Activated T-helper 9 cell treated with anti-CD3 and anti-CD28 coated beads, Interleukin-2, amount 50 U/mL, for 16 hours (primary cell): ENCODE measurements around the gene TYW5.

Experiments used
- DNase-seq: peaks from one replicate; pipeline ENCODE4 v3.0.0-alpha.2; 2020; ENCODE audit warnings: low read depth

TYW5 gene

GRCh38 chr2:199955339-199956061 is at the start of gene TYW5, which contains the start of gene MAIP1:
TYW5 (minus strand) TSS chr2:199955491; CDS start chr2:199955470, 21 bp downstream.
MAIP1 (plus strand) TSS chr2:199955582; CDS start chr2:199955799, 217 bp downstream.
- DNase-seq: peak; percentile 65

GRCh38 chr2:200003444-200003843 is 48.2 kb upstream of the TYW5 start:
- no peak for DNase-seq

- DNase-seq: no peak
These were observed 45.3 kb upstream of the TYW5 start for GRCh38 chr2:200000444-200001163.

GRCh38 chr2:199999166-199999565 is 43.9 kb upstream of the TYW5 start:
- no peak for DNase-seq

- no peak for DNase-seq
These were observed 42.0 kb upstream of the TYW5 start for GRCh38 chr2:199997296-199997695.

GRCh38 chr2:199994896-199995295 is 39.6 kb upstream of the TYW5 start:
- DNase-seq: no peak

- DNase-seq: no peak
These were observed 39.1 kb upstream of the TYW5 start for GRCh38 chr2:199994371-199994770.

- DNase-seq: no peak
These were observed 37.0 kb upstream of the TYW5 start for GRCh38 chr2:199992296-199992695.

- no peak for DNase-seq
These were observed 36.4 kb upstream of the TYW5 start for GRCh38 chr2:199991691-199992090.

- DNase-seq: no peak
These were observed 34.5 kb upstream of the TYW5 start for GRCh38 chr2:199989822-199990221.

GRCh38 chr2:199988151-199988550 is 32.9 kb upstream of the TYW5 start:
- DNase-seq: no peak

GRCh38 chr2:199987586-199987985 is 32.3 kb upstream of the TYW5 start:
- DNase-seq: no peak

- DNase-seq: peak; percentile 11
These were observed 30.4 kb upstream of the TYW5 start for GRCh38 chr2:199985625-199986207.

- DNase-seq: no peak
These were observed 29.5 kb upstream of the TYW5 start for GRCh38 chr2:199984755-199985154.

GRCh38 chr2:199984159-199984558 is 28.9 kb upstream of the TYW5 start:
- no peak for DNase-seq

GRCh38 chr2:199983534-199983933 is 28.2 kb upstream of the TYW5 start:
- no peak for DNase-seq

- DNase-seq: no peak
These were observed 27.0 kb upstream of the TYW5 start for GRCh38 chr2:199982126-199982843.

GRCh38 chr2:199979832-199980628 is 24.7 kb upstream of the TYW5 start:
- peak; percentile 67 for DNase-seq

GRCh38 chr2:199979398-199979797 is 24.1 kb upstream of the TYW5 start:
- no peak for DNase-seq

- no peak for DNase-seq
These were observed 22.7 kb upstream of the TYW5 start for GRCh38 chr2:199977984-199978415.

GRCh38 chr2:199975273-199975895 is 20.1 kb upstream of the TYW5 start:
- DNase-seq: no peak
